Activated CD8-positive, alpha-beta memory T cell treated with anti-CD3 and anti-CD28 coated beads, Interleukin-2, amount 10 ng/mL, durations not matched to agents 7 days and 5 days (primary cell): ENCODE data around the gene TUBA3D. TPM values are rescaled to one million over a fixed set of nuclear protein-coding genes. Genes with fewer than 3 reads are reported as not detected.
A peak's percentile ranks its signal among the peaks of the same experiment; 100 is the strongest.
"Not testable (repeated sequence)": the region's sequence is repeated elsewhere in the genome, so short reads cannot be mapped to it uniquely, and the experiment has no call there.

ENCODE experiments used
- ATAC-seq: fragments of 150-1000 bp; cut with Tn5 transposase; one replicate; pipeline ENCODE4 v1.10.0; 2021; ENCODE audit warnings: moderate library complexity
- CTCF ChIA-PET: fragments of 350-600 bp; sonication (Branson Sonifier 250); formaldehyde crosslinking; loops from one replicate; lab custom pipeline; 2021; ENCODE audit warnings: antibody characterized with exemption; lab: Charles Lee
- DNase-seq: peaks from one replicate; pipeline ENCODE4 v3.0.0-alpha.2; 2020
- H3K27ac Mint-ChIP-seq: one replicate; pipeline ENCODE4 v1.8.0; 2021; ENCODE audit warnings: mild to moderate bottlenecking, mixed read lengths
- H3K27me3 Mint-ChIP-seq: one replicate; pipeline ENCODE4 v1.8.0; 2021; ENCODE audit warnings: mixed read lengths
- H3K36me3 Mint-ChIP-seq: one replicate; pipeline ENCODE4 v1.8.0; 2021; ENCODE audit warnings: mild to moderate bottlenecking, mixed read lengths
- H3K4me1 Mint-ChIP-seq: one replicate; pipeline ENCODE4 v1.8.0; 2021; ENCODE audit warnings: mixed read lengths
- H3K4me3 Mint-ChIP-seq: one replicate; pipeline ENCODE4 v1.8.0; 2021; ENCODE audit warnings: mild to moderate bottlenecking, moderate library complexity, mixed read lengths
- H3K9me3 Mint-ChIP-seq: one replicate; pipeline ENCODE4 v1.8.0; 2022; ENCODE audit warnings: low read depth, mixed read lengths
- total RNA-seq, 2 experiments: library from RNA; stranded (reverse); gene quantifications; one replicate each; pipeline ENCODE4 v1.2.3, GENCODE V29; 2021

TUBA3D gene
- total RNA-seq, 2 experiments from 2014 or later, result not detected

- DNase-seq, result peak; percentile 60
- not testable (repeated sequence) for H3K27me3 Mint-ChIP-seq, ATAC-seq, H3K9me3 Mint-ChIP-seq
- peaks cover 36% of the 10 kb centered on the region for H3K4me1 Mint-ChIP-seq
- H3K27ac Mint-ChIP-seq, result peak overlapping the region; percentile 89
- CTCF ChIA-PET, result interaction anchor here (2.6 kb wide), 1 partner anchor 337 kb away, joined by 9 read pairs; no protein-coding TSS in a partner anchor
- H3K36me3 Mint-ChIP-seq, result peaks cover 12% of the 10 kb centered on the region
- H3K4me3 Mint-ChIP-seq, result peak overlapping the region; percentile 88
Observed at GRCh38 chr2:131490616-131491468, 14.9 kb downstream of the TUBA3D start.

DNA sequence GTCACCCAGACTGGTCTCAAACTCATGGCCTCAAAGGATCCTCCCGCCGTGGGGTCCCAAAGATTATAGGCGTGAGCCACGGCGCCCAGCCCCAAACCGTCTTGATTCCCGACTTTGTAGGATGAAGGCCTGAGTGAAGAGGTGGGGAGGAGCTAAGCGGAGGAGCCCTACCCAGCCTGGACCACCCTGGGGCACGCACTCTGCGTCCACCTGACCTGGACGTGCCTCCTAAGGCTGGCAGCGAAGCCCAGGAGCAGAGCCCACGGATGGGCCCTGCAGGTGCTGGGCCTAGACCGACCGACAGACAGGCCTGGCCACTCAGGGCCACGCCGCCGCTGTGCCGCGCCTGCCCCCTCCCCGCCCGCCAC is 15.5 kb downstream of the TUBA3D start:
- not testable (repeated sequence) for H3K27me3 Mint-ChIP-seq, H3K9me3 Mint-ChIP-seq, DNase-seq
- ATAC-seq, result peak; percentile 4
- Mint-ChIP-seq H3K27ac (peak overlapping the region; percentile 89), H3K4me3 (peak overlapping the region; percentile 88), H3K4me1 (peaks cover 40% of the 10 kb centered on the region), H3K36me3 (peaks cover 12% of the 10 kb centered on the region)
- CTCF ChIA-PET, result interaction anchor here (2.2 to 2.6 kb wide), 3 partner anchors 12 to 338 kb away, joined by 9 to 25 read pairs (median 10); no protein-coding TSS in a partner anchor

DNA sequence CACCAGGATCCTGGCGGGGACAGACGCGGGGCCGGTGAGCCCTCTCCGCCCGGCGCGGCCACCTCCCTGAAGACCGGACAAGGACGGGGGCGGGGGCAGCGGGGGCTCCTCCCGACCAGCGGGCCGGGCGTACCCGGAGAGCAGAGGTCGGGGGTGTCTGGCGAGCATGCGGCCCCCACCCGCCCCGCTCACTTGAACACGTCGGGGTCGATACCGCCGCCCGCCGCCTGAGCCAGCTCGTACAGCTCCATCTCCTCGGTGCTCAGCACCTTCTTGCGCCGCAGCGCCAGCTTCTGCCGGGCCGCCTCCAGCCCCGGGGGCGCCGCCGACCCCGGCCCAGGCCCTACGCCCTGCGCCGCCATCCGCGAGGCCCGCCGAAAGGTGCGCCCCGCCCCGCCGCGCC is 16.1 kb downstream of the TUBA3D start, which contains the start of gene MZT2A:
TSS of gene MZT2A (minus strand) at position 383 of the 403 bp plus-strand sequence. CDS start at position 362, 21 bp downstream.
- Mint-ChIP-seq H3K4me1 (peaks cover 44% of the 10 kb centered on the region), H3K4me3 (peak within 1 kb of the TSS; percentile 96), H3K27ac (peak within 1 kb of the TSS; percentile 98), H3K36me3 (peaks cover 12% of the 10 kb centered on the region)
- CTCF ChIA-PET, result interaction anchor here (1.2 to 2.6 kb wide), 10 partner anchors 12 to 338 kb away, joined by 3 to 25 read pairs (median 9); partner anchors contain the start of gene CCDC74A
- not testable (repeated sequence) for H3K27me3 Mint-ChIP-seq, H3K9me3 Mint-ChIP-seq, DNase-seq
- ATAC-seq, result peak; percentile 6

DNA sequence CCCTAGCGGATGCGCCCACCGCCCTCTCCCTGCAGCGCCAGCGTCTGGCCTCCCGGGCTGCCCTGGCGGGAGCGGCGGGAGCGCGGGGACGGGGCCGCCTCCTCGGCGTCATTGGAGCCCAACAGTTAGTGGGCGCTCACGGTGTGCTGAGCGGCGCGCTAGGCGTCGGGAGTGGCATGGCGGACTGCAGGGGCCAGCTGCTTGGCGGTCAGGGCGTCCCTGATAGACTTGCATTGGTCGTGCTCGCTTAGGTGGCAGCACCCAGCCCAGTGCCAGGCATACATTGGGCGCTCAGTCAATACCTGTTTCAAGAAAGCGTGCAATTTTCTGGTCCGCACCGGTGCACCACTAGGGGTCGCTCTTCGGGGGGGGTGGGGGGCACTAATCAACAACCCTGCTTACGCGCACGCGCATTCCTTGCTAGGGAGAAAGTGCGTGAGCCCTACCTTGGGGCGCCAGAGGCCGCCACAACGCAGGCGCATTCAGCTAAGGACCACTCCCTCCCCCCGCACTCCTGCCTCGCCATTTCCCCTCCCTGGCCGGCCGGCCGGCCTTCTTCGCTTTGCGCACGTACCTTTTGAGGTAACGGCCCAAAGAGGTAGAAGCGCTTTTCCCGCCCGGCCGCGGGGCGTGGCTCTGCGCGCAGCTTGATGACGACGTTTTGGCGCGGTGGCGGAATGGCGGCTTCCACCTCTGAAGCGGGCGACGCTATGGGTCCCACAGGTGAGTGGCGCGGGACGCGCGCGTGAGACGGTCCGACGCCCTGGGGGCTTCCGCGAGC is 16.7 kb downstream of the TUBA3D start:
- Mint-ChIP-seq H3K27ac (peak overlapping the region; percentile 98), H3K9me3 (no peaks in the 10 kb centered on the region), H3K27me3 (no peaks in the 10 kb centered on the region), H3K4me3 (peak overlapping the region; percentile 96), H3K36me3 (peaks cover 15% of the 10 kb centered on the region), H3K4me1 (peaks cover 48% of the 10 kb centered on the region)
- peak; percentile 82 for ATAC-seq
- peak; percentile 97 for DNase-seq
- CTCF ChIA-PET, result interaction anchor here (0.7 to 2.6 kb wide), 19 partner anchors 11 to 1311 kb away, joined by 3 to 25 read pairs (median 4); partner anchors contain the start of genes CCDC74A and SMPD4

- CTCF ChIA-PET, result interaction anchor here (0.7 to 2.6 kb wide), 19 partner anchors 10 to 1312 kb away, joined by 3 to 25 read pairs (median 4); partner anchors contain the start of genes CCDC74A and SMPD4
- Mint-ChIP-seq H3K27ac (peak overlapping the region; percentile 98), H3K27me3 (no peaks in the 10 kb centered on the region), H3K36me3 (peaks cover 14% of the 10 kb centered on the region), H3K4me3 (peak overlapping the region; percentile 96), H3K9me3 (no peaks in the 10 kb centered on the region), H3K4me1 (peaks cover 55% of the 10 kb centered on the region)
- DNase-seq (no peak), ATAC-seq (no peak)
Observed at GRCh38 chr2:131493199-131493968, 17.5 kb downstream of the TUBA3D start.

GRCh38 chr2:131495506-131495905 is 19.6 kb downstream of the TUBA3D start:
- DNase-seq, CTCF ChIA-PET, ATAC-seq, H3K27me3 Mint-ChIP-seq, H3K9me3 Mint-ChIP-seq: not testable (repeated sequence)
- Mint-ChIP-seq H3K36me3 (peaks cover 21% of the 10 kb centered on the region), H3K4me3 (peak overlapping the region; percentile 24), H3K27ac (peak overlapping the region; percentile 61), H3K4me1 (peaks cover 54% of the 10 kb centered on the region)

DNA sequence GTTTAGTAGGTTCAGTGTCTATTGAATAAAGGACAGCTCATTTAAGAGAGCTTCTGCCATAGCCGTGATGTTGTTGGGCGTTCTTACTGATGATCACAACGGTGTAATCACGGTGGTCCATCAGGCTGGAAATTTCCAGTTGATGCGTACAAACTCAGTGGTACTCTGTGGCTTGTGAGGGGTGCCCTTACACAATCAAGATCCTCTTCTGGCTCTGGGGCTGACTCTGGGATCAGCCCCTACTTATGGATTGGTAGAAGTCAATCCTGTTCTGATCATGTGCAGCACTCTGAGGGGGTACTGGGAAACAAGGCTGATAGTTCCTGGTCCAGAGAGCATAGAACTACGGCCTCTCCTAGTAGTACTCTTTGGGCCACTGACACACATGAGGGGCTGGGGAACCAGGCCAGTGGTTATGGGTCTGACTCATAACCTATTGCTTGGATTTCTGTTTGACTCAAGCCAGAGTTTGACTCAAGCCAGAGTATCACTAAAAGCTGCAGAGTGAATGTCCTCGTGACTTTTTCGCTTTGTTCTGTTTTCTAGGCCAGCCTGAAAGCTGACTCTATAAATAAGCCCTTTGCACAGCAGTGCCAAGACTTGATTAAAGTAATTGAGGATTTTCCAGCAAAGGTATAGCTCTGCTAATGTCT is 22.5 kb downstream of the TUBA3D start:
- Mint-ChIP-seq H3K4me1 (peaks cover 51% of the 10 kb centered on the region), H3K27ac (peak overlapping the region; percentile 86), H3K36me3 (peaks cover 36% of the 10 kb centered on the region), H3K4me3 (peak overlapping the region; percentile 6)
- ATAC-seq (peak; percentile 86), DNase-seq (peak; percentile 73)
- H3K9me3 Mint-ChIP-seq, H3K27me3 Mint-ChIP-seq: not testable (repeated sequence)
- CTCF ChIA-PET, result interaction anchor here (1.2 kb wide), 1 partner anchor 9 kb away, joined by 5 read pairs; no protein-coding TSS in a partner anchor

GRCh38 chr2:131503587-131503986 is 27.7 kb downstream of the TUBA3D start:
- Mint-ChIP-seq H3K4me1 (peaks cover 24% of the 10 kb centered on the region), H3K36me3 (peaks cover 57% of the 10 kb centered on the region), H3K27ac (peak overlapping the region; percentile 45)
- H3K9me3 Mint-ChIP-seq, ATAC-seq, H3K4me3 Mint-ChIP-seq, DNase-seq, H3K27me3 Mint-ChIP-seq: not testable (repeated sequence)
- CTCF ChIA-PET, result interaction anchor here (1.6 to 3.0 kb wide), 2 partner anchors 11 to 90 kb away, joined by 3 to 25 read pairs; partner anchors contain the start of gene MZT2A

DNA sequence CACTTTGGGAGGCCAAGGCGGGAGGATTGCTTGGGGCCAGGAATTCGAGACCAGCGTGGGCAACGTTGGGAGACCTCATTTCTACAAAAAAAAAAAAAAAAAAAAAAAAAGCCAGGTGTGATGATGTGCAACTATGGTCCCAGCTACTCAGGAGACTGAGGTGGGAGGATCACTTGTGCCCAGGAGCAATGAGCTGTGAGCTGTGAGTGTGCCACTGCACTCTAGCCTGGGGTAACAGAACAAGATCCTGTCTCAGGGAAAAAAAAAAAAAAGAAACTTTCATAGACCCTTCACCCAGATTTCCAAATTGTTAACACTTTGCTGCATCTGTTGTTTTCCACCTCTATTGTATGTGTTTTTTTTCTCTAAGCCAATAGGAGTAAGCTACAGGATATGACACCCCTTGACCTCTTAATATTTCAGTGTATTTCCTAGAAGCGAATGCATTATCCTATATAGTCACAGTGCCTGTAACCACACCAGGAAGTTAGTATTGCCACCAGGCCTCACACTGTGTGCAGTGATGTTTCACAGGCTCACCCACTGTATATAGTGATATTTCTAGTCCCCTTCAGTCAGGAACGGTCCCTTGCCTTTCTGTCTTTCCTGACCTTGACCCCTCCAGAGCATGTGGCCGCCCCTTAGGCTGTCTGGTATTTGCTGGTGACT is 28.3 kb downstream of the TUBA3D start:
- Mint-ChIP-seq H3K4me1 (peaks cover 17% of the 10 kb centered on the region), H3K27ac (peak overlapping the region; percentile 81), H3K4me3 (peak overlapping the region; percentile 15), H3K36me3 (peaks cover 53% of the 10 kb centered on the region)
- not testable (repeated sequence) for H3K27me3 Mint-ChIP-seq, H3K9me3 Mint-ChIP-seq, DNase-seq
- CTCF ChIA-PET, result interaction anchor here (1.6 to 3.0 kb wide), 2 partner anchors 11 to 91 kb away, joined by 3 to 25 read pairs; partner anchors contain the start of gene MZT2A
- peak; percentile 94 for ATAC-seq

- no peak overlapping the region for H3K4me3 Mint-ChIP-seq
- peaks cover 17% of the 10 kb centered on the region for H3K4me1 Mint-ChIP-seq
- H3K27me3 Mint-ChIP-seq, result no peaks in the 10 kb centered on the region
- peaks cover 25% of the 10 kb centered on the region for H3K36me3 Mint-ChIP-seq
- CTCF ChIA-PET, result no interaction called here
- no peak overlapping the region for H3K27ac Mint-ChIP-seq
- H3K9me3 Mint-ChIP-seq, result no peaks in the 10 kb centered on the region
- no peak for DNase-seq
- no peak for ATAC-seq
Observed at GRCh38 chr2:131509615-131510014, 33.7 kb downstream of the TUBA3D start.

DNA sequence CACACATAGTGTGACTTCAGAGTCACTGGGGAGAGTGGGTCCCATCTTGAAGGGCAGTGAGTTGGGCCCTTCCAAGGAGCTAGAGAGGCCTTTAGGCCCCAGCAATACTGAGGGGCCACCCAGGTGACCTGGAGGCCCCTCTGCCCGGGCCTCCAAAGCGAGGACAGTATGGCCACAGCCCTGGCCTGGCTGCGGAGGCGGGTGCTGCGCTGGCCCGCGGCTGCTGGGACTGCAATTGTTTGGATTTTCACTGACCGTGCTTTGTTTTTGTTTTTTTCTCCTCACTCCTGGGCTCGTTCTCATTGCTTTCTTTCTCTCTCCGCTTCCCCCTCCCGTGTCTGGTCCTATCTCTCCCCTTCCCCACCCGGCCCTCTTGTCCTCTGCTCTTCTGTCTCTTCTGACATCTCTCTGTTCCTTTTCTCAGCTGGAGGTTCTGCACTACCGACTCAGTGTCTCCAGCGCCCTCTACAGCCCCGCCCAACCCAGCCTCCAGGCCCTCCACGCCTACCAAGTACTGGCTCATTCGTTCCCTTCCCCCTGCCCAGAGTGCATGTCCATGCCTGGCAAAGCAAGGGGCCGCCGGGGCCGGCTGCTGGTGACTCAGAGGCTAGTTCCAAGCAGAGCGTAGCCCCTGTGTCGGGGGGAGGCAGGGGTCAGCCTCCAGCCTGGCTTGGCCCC is 35.5 kb downstream of the TUBA3D start:
- H3K27me3 Mint-ChIP-seq, CTCF ChIA-PET: not testable (repeated sequence)

More for the DNA sequence above, 35.5 kb downstream of the TUBA3D start:
- not testable (repeated sequence) for H3K27ac Mint-ChIP-seq, DNase-seq, H3K9me3 Mint-ChIP-seq, H3K4me3 Mint-ChIP-seq, ATAC-seq
- Mint-ChIP-seq H3K36me3 (peaks cover 17% of the 10 kb centered on the region), H3K4me1 (peaks cover 19% of the 10 kb centered on the region)
